Loucy (cell line): ENCODE results near the gene CFAP92.

Source experiments
- H2AFZ ChIP-seq: fragments of 200-600 bp; sonication (generic); 2 replicates; pipeline ENCODE4 v1.6.0; 2016; ENCODE audit warnings: antibody characterized with exemption, mild to moderate bottlenecking, low read length, moderate library complexity
- H3F3A ChIP-seq: fragments of 200-600 bp; 2 replicates; pipeline ENCODE4 v1.6.0; 2016; ENCODE audit warnings: antibody characterized with exemption, low read depth, mild to moderate bottlenecking
- H3K27me3 ChIP-seq: fragments of 200-600 bp; sonication (generic); 2 replicates; pipeline ENCODE4 v1.6.1; 2014; ENCODE audit warnings: low read length, mild to moderate bottlenecking; ENCODE audit not compliant: insufficient read depth, poor library complexity, severe bottlenecking
- H3K36me3 ChIP-seq: fragments of 200-600 bp; sonication (generic); 2 replicates; pipeline ENCODE4 v1.6.1; 2016; ENCODE audit warnings: low read length; ENCODE audit not compliant: insufficient read depth
- H3K4me1 ChIP-seq: fragments of 200-600 bp; sonication (generic); 2 replicates; pipeline ENCODE4 v1.5.1; 2014; ENCODE audit warnings: low read length, mild to moderate bottlenecking; ENCODE audit not compliant: insufficient read depth, poor library complexity, severe bottlenecking
- H3K4me2 ChIP-seq: fragments of 200-600 bp; sonication (generic); 2 replicates; pipeline ENCODE4 v1.6.0; 2014; ENCODE audit warnings: antibody characterized with exemption, low read length, low read depth, mild to moderate bottlenecking; ENCODE audit not compliant: poor library complexity, severe bottlenecking
- H3K4me3 ChIP-seq: fragments of 200-600 bp; sonication (generic); 2 replicates; pipeline ENCODE4 v1.5.1; 2014; ENCODE audit warnings: low read length, mild to moderate bottlenecking, mixed read lengths; ENCODE audit not compliant: poor library complexity, severe bottlenecking
- H3K79me2 ChIP-seq: fragments of 200-600 bp; sonication (generic); 2 replicates; pipeline ENCODE4 v1.6.1; 2014; ENCODE audit warnings: low read length; ENCODE audit not compliant: insufficient read depth
- H3K9ac ChIP-seq: fragments of 200-600 bp; sonication (generic); 2 replicates; pipeline ENCODE4 v1.6.0; 2014; ENCODE audit warnings: mild to moderate bottlenecking, low read depth, low read length, moderate library complexity; ENCODE audit not compliant: poor library complexity, severe bottlenecking
- H3K9me2 ChIP-seq: fragments of 200-600 bp; sonication (generic); replicated peaks from 2 replicates; pipeline ENCODE4 v1.6.1; 2016; ENCODE audit warnings: low read depth, low read length, mixed read lengths
- H3K9me3 ChIP-seq: fragments of 200-600 bp; sonication (generic); 2 replicates; pipeline ENCODE4 v1.6.1; 2014; ENCODE audit warnings: mild to moderate bottlenecking, antibody characterized with exemption, low read length, low read depth; ENCODE audit not compliant: insufficient read depth
- H4K20me1 ChIP-seq: fragments of 200-600 bp; sonication (generic); 2 replicates; pipeline ENCODE4 v1.6.0; 2014; ENCODE audit warnings: antibody characterized with exemption, low read length, mild to moderate bottlenecking; ENCODE audit not compliant: insufficient read depth, poor library complexity, severe bottlenecking
- CTCF ChIP-seq: fragments of 200-600 bp; sonication (generic); conservative IDR thresholded peaks from 2 replicates; pipeline ENCODE4 v1.5.1; 2014; ENCODE audit warnings: mild to moderate bottlenecking, antibody characterized with exemption, low read length
- EZH2phosphoT487 ChIP-seq: fragments of 200-600 bp; IDR thresholded peaks from 2 replicates; pipeline ENCODE4 v1.6.1; 2018; ENCODE audit warnings: antibody characterized with exemption, mild to moderate bottlenecking, moderate library complexity, borderline replicate concordance

Gene CFAP92

GRCh38 chr3:128993461-128994172 is at the start of gene CFAP92:
Gene CFAP92, minus strand, starts transcription at chr3:128994076. Its CDS starts 772 bp downstream, at chr3:128993304.
- Histone ChIP-seq H3K4me2 (no peak within 1 kb of the TSS), H3F3A (peaks cover 6% of the 10 kb centered on the region; the same call in 1 of the 2 replicates), H3K9me3 (no peaks in the 10 kb centered on the region), H3K36me3 (no peaks in the 10 kb centered on the region), H3K4me3 (no peak within 1 kb of the TSS), H3K9me2 (no peaks in the 10 kb centered on the region), H2AFZ (no peak within 1 kb of the TSS), H3K4me1 (peaks cover 50% of the 10 kb centered on the region), H3K27me3 (no peaks in the 10 kb centered on the region), H3K79me2 (no peaks in the 10 kb centered on the region), H4K20me1 (no peaks in the 10 kb centered on the region), H3K9ac (no peak within 1 kb of the TSS)
- TF ChIP-seq CTCF: no peak
- no peak for TF ChIP-seq EZH2phosphoT487

- Histone ChIP-seq H3K4me3 (no peak overlapping the region), H2AFZ (no peak overlapping the region), H3F3A (no peaks in the 10 kb centered on the region), H3K79me2 (no peaks in the 10 kb centered on the region), H3K36me3 (no peaks in the 10 kb centered on the region), H3K4me1 (peaks cover 6% of the 10 kb centered on the region), H3K27me3 (no peaks in the 10 kb centered on the region), H3K9me2 (no peaks in the 10 kb centered on the region), H4K20me1 (no peaks in the 10 kb centered on the region), H3K4me2 (no peak overlapping the region), H3K9ac (no peak overlapping the region), H3K9me3 (no peaks in the 10 kb centered on the region)
- TF ChIP-seq CTCF (no peak), EZH2phosphoT487 (no peak)
These were observed 46.9 kb upstream of the CFAP92 start for GRCh38 chr3:129040579-129041300.

- H3K27me3 ChIP-seq: no peaks in the 10 kb centered on the region
- H3K4me3 ChIP-seq: no peak overlapping the region
- H3K9me3 ChIP-seq: no peaks in the 10 kb centered on the region
- no peaks in the 10 kb centered on the region for H3K79me2 ChIP-seq
- H3K36me3 ChIP-seq: no peaks in the 10 kb centered on the region
- no peak overlapping the region for H3K9ac ChIP-seq
- H3F3A ChIP-seq: peaks cover 2% of the 10 kb centered on the region; the same call in 1 of the 2 replicates
- H3K4me2 ChIP-seq: no peak overlapping the region
- H3K9me2 ChIP-seq: no peaks in the 10 kb centered on the region
- no peaks in the 10 kb centered on the region for H4K20me1 ChIP-seq
- H2AFZ ChIP-seq: no peak overlapping the region
- H3K4me1 ChIP-seq: peaks cover 13% of the 10 kb centered on the region
- TF ChIP-seq CTCF (no peak), EZH2phosphoT487 (no peak)
These were observed 46.1 kb upstream of the CFAP92 start for GRCh38 chr3:129040039-129040336.
